Right atrium auricular region (tissue), 2 donors: ENCODE measurements around the gene SEMA7A. TPM values are rescaled to one million over a fixed set of nuclear protein-coding genes. Genes with fewer than 3 reads are reported as not detected.
"Not testable (repeated sequence)": the region's sequence is repeated elsewhere in the genome, so short reads cannot be mapped to it uniquely, and the experiment has no call there.

ENCODE experiments used
- DNase-seq: peaks from one replicate; pipeline ENCODE4 v3.0.0-alpha.2; 2019; ENCODE audit warnings: low spot score
- H3K27ac ChIP-seq, 2 donors: fragments of 200-600 bp; sonication (generic); 1 replicate in 1 of 2; 2 replicates in 1 of 2; pipeline ENCODE4 v1.5.1; 2016 to 2019
- H3K27me3 ChIP-seq, 2 donors: fragments of 200-600 bp; sonication (generic); one replicate each; pipeline versions ENCODE4 v1.5.1 to v1.6.0; 2017 to 2019
- H3K36me3 ChIP-seq: fragments of 200-600 bp; sonication (generic); one replicate; pipeline ENCODE4 v1.5.1; 2016
- H3K4me1 ChIP-seq, 2 donors: fragments of 200-600 bp; sonication (generic); one replicate each; pipeline versions ENCODE4 v1.5.1 to v1.6.0; 2017 to 2019
- H3K4me3 ChIP-seq, 2 donors: fragments of 200-600 bp; sonication (generic); 1 replicate in 1 of 2; 2 replicates in 1 of 2; pipeline ENCODE4 v1.5.1; 2017 to 2019; ENCODE audit warnings: mild to moderate bottlenecking in 1 of 2, moderate library complexity in 1 of 2
- H3K9me3 ChIP-seq, 2 donors: fragments of 200-600 bp; sonication (generic); one replicate each; pipeline ENCODE4 v1.5.1; 2019
- microRNA-seq, 2 donors: library from miRNA; unstranded; fragments of <30 nt; microRNA quantifications; one replicate each; pipeline ENCODE4, GENCODE V29; 2016 to 2017; ENCODE audit warnings: borderline number of aligned reads in 2 of 2, borderline replicate concordance in 1 of 2
- total RNA-seq, 2 donors: library from RNA; depleted of rRNA; stranded (reverse); fragments of >200 nt; gene quantifications; one replicate each; pipeline ENCODE4 v1.1.0, GENCODE V29; 2016
- TF ChIP-seq, protein P1 (sequence below), 2 donors: fragments of 200-600 bp; sonication (generic); IDR thresholded peaks; one replicate each; pipeline ENCODE4 v1.5.1; 2019; ENCODE audit warnings: antibody characterized with exemption in 2 of 2

The SEMA7A gene
- total RNA-seq, 2 donors from 2014 or later: 1.0 to 2.9 TPM

DNA sequence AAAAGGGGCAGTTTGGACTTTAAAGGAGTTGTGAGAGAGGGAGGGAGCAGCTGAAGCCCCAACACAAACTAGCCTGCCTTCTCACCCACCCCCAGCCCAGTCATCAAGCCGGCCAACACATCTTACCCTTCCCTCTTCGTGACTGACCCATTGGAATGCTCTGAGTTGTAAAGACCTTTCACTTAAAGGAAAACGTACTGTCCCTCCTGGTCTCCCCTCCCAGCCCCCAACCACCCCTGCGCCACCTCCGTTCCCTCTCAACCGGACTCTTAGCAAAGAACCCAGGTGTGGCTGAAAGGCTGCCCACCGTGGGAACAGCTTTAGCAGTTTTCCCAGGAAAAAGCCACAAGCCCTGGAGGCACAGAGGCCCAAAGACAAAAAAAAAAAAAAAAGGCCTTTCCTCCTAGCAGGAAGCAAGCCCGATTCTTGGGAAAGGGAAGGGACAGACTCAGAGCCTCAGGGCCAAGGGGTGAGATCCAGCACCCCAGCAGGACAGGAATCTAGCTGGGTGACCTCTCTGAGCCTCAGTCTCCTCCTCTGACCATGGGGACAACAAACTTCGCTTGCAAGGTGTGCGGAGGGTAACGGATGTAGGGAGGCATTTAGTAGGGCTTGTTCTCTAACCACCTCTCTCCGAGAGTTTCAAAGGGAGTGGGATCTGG lies 68.7 kb downstream of the SEMA7A start:
- Histone ChIP-seq H3K9me3 (no peaks in the 10 kb centered on the region), H3K27me3 (no peaks in the 10 kb centered on the region), H3K36me3 (no peaks in the 10 kb centered on the region), H3K4me3 (peak overlapping the region; percentile 49 to 60), H3K27ac (peak overlapping the region in 1 of 2 donors; percentile 60), H3K4me1 (peaks cover 0 to 14% of the 10 kb centered on the region in 2 donors)
- DNase-seq: no peak
- TF ChIP-seq, protein P1, sequence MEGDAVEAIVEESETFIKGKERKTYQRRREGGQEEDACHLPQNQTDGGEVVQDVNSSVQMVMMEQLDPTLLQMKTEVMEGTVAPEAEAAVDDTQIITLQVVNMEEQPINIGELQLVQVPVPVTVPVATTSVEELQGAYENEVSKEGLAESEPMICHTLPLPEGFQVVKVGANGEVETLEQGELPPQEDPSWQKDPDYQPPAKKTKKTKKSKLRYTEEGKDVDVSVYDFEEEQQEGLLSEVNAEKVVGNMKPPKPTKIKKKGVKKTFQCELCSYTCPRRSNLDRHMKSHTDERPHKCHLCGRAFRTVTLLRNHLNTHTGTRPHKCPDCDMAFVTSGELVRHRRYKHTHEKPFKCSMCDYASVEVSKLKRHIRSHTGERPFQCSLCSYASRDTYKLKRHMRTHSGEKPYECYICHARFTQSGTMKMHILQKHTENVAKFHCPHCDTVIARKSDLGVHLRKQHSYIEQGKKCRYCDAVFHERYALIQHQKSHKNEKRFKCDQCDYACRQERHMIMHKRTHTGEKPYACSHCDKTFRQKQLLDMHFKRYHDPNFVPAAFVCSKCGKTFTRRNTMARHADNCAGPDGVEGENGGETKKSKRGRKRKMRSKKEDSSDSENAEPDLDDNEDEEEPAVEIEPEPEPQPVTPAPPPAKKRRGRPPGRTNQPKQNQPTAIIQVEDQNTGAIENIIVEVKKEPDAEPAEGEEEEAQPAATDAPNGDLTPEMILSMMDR (IDR thresholded peaks at IDR 0.05): no peak

- TF ChIP-seq, protein P1 (IDR thresholded peaks at IDR 0.05): no peak
- DNase-seq: no peak
- Histone ChIP-seq H3K9me3 (no peaks in the 10 kb centered on the region), H3K27ac (no peak overlapping the region), H3K36me3 (no peaks in the 10 kb centered on the region), H3K27me3 (no peaks in the 10 kb centered on the region), H3K4me1 (peaks cover 0 to 14% of the 10 kb centered on the region in 2 donors), H3K4me3 (no peak overlapping the region)
These were observed 71.3 kb downstream of the SEMA7A start for GRCh38 chr15:74362482-74362881.

- not testable (repeated sequence) for H3K9me3 ChIP-seq, H3K4me1 ChIP-seq, H3K4me3 ChIP-seq, DNase-seq, H3K36me3 ChIP-seq, H3K27ac ChIP-seq, H3K27me3 ChIP-seq
These were observed 72.9 kb downstream of the SEMA7A start for GRCh38 chr15:74360855-74361254.

GRCh38 chr15:74359376-74359775 lies 74.4 kb downstream of the SEMA7A start:
- H3K9me3 ChIP-seq, H3K27me3 ChIP-seq, H3K27ac ChIP-seq, H3K36me3 ChIP-seq, H3K4me3 ChIP-seq, H3K4me1 ChIP-seq, DNase-seq: not testable (repeated sequence)

Small RNA genes within 50 kb of the gene (microRNA-seq; reads per million reads assigned to microRNA genes)
- gene MIR6881: 0 reads per million in 2 donors

Other genes starting within 250 kb of the SEMA7A start
- gene STRA6, start 231.2 kb downstream of the SEMA7A start, total RNA-seq: under 1 TPM; 0.22 to 0.55 TPM
- gene CCDC33, start 197.6 kb downstream of the SEMA7A start, total RNA-seq: not detected
- 1 to 10 TPM in 1 of 2 donors, under 1 TPM in 1; 0.71 to 1.0 TPM for gene CYP11A1, start 66.3 kb downstream of the SEMA7A start, total RNA-seq
- 10 to 100 TPM; 65.4 to 68.2 TPM for gene UBL7, start 27.2 kb upstream of the SEMA7A start, total RNA-seq
- 1 to 10 TPM; 1.8 to 3.5 TPM for gene ARID3B, start 107.3 kb upstream of the SEMA7A start, total RNA-seq
- gene CLK3, start 181.9 kb upstream of the SEMA7A start, total RNA-seq: 10 to 100 TPM; 52.8 to 59.2 TPM